M059J (cell line): ENCODE data around the gene SUPT6H. TPM values are rescaled to one million over a fixed set of nuclear protein-coding genes. Genes with fewer than 3 reads are reported as not detected.

Experiments used
- DNase-seq: peaks from one replicate; pipeline ENCODE4 v3.0.0-alpha.2; 2012; ENCODE audit warnings: low read depth
- total RNA-seq: library from RNA; depleted of rRNA; stranded (reverse); fragments of >200 nt; shearing (Covaris generic); gene quantifications from 2 replicates; pipeline ENCODE4 v1.2.3, GENCODE V29; 2014; rRNA removed

Gene SUPT6H
- 20.8 and 28.1 TPM in 2 replicates for total RNA-seq

DNA sequence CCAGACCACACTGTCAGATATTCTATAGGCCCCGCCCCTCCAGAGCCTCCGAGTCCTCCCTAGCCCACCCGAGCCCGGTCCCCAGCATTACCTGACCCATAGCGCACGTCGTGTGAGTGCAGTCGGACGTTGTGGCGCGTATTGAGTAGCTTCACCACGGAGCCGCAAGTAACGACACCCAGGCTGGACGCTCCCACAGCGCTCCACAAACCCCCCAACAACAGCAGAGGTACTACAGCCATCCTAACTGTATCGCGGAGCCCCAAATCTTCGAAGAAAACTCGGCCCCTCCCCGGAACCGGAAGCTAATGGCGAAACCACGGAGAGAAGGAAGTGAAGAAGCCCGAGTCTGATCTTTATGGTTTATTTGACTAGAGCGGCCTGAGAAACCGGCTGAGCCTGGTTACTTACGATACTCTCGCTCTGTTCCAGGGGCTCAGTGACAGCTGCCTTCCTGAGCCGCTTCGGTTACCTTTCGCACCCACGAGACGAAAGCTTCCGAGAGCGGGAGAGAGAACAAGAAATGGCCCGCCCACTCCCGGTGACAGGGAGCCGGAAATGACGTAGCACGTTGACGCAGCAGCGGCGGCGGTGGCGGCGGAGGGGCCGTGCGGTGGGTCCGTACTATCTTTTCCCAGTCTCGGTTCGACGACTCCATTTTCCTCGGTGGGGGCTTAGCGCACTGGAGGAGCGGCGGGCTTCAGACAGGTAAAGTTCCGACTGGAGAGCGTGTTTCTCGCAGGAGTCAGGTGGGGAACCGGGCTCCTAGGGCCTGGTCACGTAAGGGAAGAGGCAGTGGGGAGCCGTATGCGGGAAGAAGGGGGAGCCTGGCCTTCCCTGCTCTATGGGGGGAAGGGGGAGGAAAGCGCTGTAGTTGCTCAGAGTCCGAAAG is at the start of gene SUPT6H, which contains the start of gene SDF2:
Gene SUPT6H, plus strand, starts transcription at position 571 of the 892 bp plus-strand sequence. CDS start 11,197 bp downstream, outside the sequence.
Gene SDF2, minus strand, starts transcription at position 272 of the 892 bp plus-strand sequence. Its CDS starts 30 bp downstream, at position 242.
- peak; percentile 82 for DNase-seq

DNA sequence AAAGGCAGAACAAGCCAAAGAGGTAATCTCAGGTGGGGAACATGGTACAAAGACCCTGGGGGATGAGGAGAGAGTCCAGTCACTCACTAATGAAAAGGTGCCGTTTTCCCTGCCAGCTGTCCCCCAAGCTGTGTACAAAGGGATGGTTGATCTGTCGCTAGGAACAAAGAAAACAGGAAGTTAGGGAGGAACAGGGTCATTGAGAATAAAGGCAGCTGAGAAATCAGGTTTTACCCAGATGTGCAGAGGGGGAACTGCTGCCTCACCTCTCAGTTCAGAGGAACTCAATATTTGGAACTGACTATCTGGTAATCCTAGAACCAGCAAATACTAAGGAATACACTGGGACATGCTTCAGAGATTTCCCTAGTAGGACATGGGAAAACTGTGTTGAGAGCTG is 49.5 kb upstream of the SUPT6H start:
- no peak for DNase-seq

DNA sequence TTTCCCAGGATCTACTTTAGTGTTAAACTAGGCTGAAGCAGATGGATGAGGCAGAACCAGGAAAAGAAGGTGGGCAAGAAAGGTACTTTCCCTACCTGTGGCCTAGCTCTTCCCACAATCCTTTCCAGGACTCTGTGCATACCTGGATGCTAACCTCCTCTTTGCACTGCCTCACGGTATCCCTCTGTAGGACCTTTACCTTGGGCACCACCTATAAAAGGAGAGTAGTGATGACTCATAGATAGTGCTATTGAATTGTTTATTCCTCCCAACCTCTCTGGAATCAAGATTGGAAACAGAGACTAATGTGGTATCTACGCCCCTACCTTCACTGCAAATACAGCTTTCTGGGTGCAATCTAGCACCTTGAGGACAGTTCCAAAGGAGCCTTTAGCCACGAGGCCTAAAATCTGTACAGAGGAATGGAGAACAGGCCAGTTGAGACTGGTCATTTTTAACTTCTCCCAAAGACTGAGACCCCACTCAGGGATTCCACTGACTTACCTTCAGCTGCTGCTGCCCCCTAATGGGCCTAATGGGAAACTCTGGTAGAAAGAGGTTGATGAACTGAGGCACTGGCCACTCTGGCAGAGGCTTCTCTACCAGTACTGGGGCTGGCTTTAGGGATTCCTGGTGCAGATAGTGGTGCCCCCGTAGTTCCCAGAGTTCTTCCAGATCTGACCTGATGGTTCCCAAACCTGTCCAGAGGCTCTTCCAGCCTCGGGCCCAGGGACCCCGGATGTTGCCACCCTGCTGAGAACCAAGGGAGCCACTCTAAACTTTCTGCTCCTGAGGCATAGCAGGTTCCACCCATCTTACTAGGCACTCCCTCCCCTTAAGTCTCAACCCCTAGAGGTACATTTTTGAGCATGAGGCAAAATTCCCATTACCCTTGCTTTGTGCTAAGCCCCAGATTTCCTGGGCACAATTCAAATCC is 48.8 kb upstream of the SUPT6H start:
- DNase-seq: peak; percentile 39

DNA sequence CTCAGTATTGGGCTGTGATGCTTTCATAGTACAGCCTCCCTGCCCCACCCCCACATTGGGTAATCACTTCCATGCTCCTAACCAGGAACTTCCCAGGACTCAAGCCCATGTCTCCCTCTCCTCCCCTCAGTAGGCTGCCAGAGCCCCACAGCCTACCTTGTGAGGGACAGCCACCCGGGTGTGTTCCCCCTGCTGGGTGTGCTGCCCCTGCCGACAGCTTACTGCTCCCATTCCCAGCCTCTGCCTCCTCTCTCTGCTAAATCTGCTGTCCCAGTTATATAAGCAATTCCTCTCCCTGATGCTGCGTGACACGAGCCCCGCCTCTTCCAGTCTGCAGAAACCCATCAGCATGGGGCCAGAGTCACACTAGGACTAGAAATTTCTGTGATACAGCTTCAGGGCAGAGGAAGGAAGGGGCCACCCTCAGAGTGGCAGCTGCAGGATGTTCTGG is 48.0 kb upstream of the SUPT6H start, which contains the start of gene RSKR:
Gene RSKR, minus strand, starts transcription at position 255 of the 451 bp plus-strand sequence. Its CDS starts 24 bp downstream, at position 231.
- DNase-seq: no peak

DNA sequence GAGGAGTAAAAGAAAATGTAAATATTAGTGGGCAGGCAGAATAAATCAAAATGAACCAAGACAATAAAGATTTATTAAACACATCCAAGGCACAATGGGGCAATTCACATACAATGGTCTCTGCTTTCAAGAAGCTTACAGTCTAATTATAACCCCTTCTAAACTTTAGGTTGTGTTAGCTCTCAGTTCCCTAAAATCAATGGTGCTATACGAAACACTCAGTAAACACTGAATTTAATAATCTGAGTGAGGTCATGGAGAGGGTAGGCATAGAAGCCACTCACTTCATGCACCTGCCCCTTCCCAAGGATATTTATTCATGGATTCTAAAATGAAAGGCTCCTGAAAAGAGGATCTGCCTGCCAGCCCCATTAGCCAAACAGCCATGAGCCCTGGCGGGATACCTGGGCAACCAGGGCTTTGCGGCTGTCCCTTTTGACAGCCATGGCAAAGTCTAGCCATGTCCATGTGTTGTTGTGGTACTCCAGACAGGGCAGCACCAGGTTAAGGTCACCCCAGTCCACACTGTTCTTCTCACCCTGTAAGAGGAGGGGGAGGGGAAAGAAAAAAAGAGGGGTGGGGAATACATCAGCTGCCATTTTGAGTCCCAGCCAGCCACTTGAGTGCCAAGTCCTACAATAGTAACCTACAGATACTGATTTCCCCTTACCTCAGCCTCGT is 46.6 kb upstream of the SUPT6H start:
- no peak for DNase-seq

DNA sequence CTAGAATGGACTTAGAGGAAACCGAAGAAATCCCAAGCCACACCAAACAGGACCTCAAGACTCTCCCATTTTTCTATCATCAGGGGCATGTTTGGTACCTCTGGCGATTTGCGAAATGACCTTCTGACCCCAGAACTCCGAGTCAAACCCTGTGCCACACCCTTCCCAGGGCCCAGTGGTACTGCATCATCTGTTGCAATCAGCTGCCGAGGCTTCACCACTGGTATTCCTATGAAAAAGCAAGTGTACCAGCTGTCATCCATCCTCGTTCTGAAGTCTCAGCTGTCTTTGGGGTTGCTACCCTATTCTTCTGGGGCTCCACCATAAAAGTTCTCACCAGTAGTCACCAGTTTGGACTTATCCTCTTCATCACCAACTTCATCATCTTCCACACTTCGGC is 45.7 kb upstream of the SUPT6H start:
- no peak for DNase-seq

DNA sequence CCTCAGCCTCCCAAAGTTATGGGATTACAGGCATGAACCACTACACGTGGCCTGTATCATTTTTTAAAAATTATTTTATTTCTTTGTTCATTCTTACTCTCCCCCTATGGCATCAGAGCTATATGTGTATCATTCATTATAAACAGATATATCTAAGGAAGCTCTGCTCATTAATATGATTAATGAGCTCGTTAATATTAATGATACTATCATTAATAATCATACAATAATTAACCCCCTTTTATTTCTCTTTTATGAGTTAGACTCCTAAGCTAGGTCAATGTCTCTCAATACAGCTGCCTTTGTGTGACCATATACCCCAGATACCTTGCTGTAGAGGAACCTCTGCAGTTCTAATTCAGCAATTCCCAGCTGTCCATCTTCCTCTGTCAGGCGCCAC is 43.5 kb upstream of the SUPT6H start:
- DNase-seq: no peak

DNA sequence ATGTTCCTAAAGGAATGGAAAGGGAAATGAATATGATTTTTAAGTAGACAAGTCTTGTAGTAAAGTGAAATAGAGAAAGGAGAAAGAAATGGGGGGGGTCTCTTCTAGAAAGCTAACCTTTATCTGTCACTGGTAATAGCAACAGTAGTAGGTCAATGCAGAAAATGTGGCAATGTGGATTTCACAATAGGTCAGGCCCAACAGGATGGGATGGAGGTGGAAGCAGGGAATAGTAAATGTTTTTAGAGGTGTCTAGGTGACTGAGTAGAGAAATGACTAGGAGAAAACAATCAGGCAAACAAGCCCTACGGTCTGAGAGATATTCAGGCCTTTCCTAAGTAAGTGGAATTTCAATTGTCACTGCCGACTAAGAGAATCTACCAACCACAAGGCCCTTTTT is 42.0 kb upstream of the SUPT6H start:
- no peak for DNase-seq

DNA sequence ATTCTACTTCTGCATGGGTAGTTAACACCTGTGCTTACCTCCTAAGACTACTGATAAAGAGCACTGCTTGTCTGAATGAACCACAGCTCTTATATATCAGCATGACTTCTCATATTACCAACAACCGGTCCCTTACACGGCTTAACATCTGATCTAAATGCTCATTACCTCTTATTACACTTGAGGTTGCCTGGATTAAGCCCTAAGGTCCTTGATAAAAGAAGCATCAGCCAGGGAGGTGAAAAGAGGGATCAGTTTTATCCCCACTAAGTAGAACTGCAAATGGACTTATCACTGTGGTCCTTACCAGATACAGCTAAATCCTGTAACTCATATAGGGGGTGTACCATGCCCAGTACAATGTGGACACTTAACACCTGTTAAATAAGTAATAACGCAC is 39.8 kb upstream of the SUPT6H start:
- no peak for DNase-seq

DNA sequence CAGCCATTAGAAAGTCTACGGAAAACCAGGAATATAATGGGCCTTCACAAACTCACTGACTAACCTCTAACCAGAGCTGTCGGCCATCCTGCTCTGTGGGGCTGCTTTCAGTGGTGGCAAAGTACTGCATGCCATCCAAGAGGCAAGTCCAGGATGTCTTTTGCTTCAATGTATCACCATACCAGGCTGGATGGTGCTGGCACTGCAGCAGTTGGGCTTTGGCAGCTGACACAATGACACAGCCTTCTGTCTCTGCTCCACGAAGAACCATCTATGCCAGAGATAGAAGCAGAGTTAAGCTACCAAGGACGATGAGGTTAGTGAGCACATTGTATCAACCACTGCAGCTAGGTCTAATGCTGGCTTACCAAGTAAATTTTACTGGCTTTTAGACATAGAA is 38.3 kb upstream of the SUPT6H start:
- no peak for DNase-seq

DNA sequence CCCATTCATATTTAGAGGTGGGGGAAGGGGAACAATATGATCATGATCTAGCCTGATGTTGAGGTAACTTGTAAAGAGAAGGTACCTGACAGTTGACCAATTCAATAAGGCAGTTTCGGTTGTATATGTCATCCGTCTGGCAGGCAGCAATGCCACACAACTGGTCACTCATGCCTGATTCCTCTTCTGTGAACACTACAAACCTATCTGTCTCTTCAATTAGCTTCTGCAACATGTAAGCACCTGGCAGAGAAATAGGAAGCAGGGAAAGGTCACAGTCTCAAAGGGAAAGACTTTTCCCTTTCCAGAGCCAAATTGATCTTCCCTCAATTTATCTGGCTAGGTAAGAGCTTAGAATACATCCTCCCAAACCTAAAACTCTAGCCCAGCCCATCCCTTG is 37.9 kb upstream of the SUPT6H start:
- DNase-seq: no peak

DNA sequence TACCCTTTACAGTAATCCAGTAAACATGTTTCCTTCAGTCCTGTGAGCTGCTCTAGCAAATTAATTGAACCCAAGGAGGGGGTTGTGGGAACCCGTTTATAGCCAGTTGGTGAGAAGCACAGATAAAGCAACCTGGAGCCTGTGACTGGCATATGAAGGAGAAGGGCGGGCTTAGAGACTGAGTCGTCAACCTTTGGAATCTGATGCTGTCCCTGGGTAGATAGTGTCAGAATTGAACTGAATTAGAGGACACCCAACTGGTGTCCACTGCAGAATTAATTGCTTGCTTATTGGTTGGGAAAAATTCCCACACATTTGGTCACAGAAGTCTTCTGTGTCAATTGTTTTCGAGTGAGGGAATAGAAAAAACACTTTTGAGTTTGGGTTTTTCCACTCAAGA is 35.2 kb upstream of the SUPT6H start:
- no peak for DNase-seq

DNA sequence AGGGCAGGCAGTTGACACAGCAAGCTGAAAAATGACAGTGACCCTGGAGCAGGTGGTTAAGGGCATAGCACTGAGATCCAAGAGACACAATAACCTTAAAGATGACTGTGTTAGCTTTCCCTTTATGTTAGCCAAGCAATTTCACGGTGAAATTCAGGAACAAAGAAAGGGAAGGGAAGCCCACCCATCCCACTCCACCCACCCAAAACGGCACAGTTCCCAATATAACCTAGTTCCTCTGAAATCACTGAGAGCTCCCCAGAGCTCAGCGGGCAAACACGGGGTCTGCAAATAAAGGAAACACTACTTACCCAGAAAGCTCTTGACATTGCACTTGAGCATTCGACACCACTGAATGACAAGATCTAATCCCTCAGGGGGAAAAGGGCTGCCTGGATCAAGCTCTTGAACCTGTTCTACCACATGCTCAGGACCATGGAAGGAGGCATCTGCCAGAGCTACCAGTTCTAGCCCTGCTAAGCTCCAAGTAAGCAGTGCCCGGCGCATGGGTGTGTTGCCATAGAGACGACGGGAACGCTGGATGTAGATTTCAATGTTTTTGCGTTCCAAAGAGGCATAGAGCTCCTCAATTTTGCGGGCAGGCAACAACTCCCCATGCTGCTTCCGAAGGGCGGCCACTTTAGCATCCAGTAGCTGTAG is 27.7 kb upstream of the SUPT6H start:
- no peak for DNase-seq

DNA sequence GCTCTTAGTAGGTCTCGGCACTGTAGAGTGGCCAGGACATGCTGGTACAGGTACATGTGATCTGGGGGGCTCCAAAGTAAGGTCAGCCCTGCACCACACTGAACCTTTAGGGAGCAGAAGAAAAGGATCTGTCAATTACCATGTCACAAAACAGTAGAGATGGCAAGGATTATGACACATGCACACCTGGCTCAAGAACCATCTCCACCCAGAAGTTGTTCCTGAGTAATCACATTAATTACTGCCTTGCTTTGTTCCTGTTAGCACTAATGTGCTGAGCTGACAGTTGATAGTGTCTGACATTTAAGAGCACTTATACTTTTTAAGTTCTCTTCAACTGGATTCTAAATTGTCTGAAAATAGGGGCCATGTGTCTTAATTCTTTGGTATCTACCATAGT is 26.5 kb upstream of the SUPT6H start:
- DNase-seq: no peak

DNA sequence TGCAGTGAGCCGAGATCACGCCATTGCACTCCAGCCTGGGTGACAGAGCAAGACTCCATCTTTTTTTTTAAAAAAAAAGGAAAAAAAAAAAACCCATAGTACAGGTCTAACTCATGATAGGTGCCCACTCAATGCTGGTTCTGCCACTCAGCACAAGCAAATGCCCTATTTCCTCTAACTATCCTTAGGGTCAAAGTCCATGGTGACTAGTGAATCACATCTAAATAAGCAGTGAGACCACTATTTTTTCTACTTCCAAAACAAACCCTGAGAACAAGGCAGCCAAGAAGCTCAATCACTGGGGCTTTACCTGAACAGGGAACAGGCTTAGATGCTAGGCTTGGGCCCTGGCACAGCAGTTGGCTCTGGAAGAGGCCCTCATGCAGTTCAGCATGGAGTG is 20.4 kb upstream of the SUPT6H start:
- DNase-seq: no peak

DNA sequence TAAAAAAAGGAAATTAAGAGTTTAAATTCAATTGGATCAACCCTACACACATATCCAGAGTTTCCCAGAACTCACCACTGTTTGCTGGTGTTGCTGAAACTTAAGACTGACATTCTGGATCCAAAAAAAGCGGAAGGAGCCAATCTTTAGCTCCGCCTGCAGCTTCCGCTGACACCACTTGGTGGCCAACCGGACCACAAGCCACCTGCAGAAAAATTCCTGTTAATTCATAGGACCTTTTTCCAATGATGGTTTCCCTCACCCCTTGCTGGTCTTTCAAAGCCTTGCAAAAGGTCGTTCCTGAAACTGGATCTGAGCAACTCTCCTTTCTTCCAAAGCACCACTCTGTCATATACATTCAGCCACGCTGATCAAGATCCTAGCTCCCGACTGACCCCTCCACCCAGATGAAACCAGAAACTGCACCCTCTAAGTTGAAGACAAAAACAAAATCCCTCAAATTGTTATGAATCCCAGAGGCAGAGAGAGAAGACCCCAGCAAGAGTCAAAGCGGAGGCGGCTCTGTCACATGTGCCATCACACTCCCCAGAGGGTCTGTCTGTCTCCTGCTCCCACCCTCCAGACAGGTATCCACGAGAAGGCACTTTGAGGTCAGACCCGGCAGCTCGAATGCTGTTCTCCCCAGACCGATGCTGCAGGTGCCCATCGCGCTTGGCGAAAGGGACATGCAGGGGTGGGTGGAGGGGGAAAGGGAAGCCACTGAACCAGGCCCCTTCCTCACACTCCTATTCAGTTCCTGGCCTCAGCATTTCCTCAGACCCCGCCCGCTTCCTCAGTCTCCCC is 17.8 kb upstream of the SUPT6H start:
- peak; percentile 50 for DNase-seq

DNA sequence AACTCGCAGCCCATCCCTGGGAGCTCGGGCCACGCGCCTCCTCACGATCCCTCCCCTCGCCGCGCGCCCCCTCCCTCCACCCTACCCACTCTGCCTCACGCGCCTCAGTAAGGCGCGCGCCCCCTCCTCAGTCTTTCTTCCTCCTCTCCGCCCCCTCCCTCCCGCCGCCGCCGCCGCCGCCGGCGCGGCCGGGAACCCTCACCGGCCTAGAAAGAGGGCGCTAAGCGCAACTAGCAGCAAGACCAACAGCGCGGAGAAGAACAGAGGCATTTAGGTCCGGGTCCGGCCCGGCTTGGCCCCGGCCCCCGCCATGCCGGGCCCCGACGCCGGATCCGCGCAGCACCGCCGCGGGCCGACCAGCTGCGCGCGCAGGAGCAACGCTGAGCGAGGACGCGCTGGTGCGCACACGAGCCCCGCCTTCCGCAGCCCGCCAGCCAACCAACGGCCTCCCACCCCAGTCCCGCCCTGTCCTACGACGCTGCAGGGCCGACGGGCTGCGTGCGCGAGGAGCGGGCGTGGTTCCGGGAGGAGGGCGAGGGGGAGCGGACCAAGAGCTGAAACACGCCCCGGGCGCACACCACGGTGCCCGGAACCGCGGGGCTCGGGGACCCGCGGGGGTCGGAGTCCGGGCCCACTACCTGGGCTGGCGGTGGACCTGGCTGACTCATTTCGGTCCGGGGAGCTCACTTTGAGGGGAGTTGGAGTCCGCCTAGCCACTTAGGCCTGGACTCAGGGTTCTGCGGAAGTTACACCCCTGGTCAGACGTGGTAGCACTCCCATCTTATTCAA is 17.0 kb upstream of the SUPT6H start, which contains the start of gene BLTP2:
Gene BLTP2, minus strand, starts transcription at position 372 of the 789 bp plus-strand sequence. Its CDS starts 102 bp downstream, at position 270.
- peak; percentile 91 for DNase-seq

DNA sequence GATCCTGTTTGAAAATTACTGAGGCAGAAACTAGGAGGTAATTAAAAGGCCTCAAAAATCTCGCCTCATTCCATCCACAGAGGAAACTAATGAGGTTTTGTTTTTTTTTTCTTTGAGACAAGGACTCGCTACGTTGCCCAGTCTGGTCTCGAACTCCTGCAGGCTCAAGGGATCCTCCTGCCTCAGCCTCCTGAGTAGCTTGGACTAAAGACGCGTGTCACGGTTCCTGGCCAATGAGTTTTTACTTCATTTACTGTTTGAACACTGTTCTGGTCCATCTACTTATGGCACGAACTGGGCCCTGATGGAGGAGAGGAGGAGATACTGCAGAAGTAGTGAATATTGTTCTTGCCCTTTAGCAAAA is 16.4 kb upstream of the SUPT6H start:
- DNase-seq: no peak

DNA sequence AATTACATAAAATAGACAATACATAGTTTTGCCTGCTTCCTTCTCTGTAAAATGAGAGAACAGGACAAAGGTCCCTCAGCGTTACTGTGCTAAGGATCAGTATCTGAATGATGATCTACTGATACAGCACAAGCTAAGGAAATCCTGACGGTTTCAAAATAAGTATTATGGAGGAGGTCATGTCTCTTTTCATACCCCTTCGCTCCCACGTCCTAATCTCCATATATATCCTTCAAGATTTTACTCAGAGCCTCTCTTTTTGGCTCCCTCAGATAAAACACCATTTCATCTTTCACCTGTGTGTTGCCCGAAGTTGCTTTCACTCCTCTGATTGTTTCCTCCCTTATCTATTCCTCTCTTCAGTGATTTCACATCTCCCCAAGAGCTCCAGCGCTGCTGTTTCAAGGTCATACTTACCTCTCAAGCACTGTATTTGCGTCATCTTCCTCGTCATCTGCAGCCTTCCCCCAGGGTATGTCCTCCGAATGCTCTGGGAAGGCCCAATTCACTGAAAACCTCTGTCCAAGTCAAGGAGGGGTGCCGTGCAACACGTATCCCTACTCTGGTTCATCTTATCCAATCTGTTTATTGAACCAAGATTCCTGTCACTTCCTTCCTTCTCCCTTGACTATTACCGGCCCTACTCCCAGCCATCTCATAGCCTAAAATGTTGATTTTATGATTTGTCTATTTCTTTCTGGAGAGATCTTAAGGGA is 15.8 kb upstream of the SUPT6H start:
- DNase-seq: no peak
